Measurements from ENCODE around the gene TMPRSS9.

The TMPRSS9 gene

GRCh38 chr19:2329501-2329916 lies 30.6 kb upstream of the TMPRSS9 start:
- no peak for DNase-seq

DNA sequence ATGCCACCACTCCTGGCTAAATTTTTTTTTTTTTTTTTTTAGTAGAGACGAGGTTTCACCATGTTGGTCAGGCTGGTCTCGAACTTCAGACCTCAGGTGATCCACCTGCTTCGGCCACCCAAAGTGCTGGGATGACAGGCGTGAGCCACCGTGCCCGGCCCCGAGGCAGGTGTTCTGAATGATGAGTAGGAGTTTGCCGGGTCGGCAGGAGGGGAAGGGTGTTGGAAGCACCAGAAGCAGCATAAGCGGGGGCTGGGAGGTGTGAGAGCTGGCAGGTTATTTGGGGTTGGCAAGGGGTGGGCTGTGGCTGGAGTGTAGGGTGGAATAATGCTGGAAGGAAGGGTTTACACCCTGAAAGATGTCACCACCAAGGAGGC lies 29.8 kb upstream of the TMPRSS9 start:
- no peak for DNase-seq

GRCh38 chr19:2330632-2331284 lies 29.3 kb upstream of the TMPRSS9 start:
- no peak for DNase-seq

- no peak for DNase-seq
Observed at GRCh38 chr19:2331601-2332246, 28.3 kb upstream of the TMPRSS9 start.

GRCh38 chr19:2332341-2333026 lies 27.6 kb upstream of the TMPRSS9 start:
- peak; percentile 33 for DNase-seq

- DNase-seq: no peak
Observed at GRCh38 chr19:2333027-2333806, 26.8 kb upstream of the TMPRSS9 start.

GRCh38 chr19:2333807-2334211 lies 26.3 kb upstream of the TMPRSS9 start:
- DNase-seq: no peak

DNA sequence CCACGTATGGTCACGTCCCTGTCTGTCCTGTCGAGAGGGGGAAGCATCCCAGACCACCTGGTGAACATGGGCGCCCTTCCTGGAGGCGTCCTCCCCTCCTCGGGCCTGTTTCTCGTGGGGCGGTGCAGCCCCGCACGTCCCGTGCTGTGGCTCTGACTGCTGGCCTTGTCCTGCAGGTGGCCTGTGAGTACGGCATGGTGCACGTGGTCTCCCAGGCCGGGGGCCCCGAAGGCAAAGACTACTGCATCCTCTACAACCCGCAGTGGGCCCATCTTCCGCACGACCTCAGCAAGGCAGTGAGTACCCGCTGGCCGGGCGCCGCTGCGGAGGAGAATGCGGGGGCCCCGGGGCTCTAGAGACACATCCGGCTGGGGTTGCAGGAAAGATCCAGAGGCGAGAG lies 25.6 kb upstream of the TMPRSS9 start:
- no peak for DNase-seq

- DNase-seq: no peak
Observed at GRCh38 chr19:2334986-2335846, 24.8 kb upstream of the TMPRSS9 start.

DNA sequence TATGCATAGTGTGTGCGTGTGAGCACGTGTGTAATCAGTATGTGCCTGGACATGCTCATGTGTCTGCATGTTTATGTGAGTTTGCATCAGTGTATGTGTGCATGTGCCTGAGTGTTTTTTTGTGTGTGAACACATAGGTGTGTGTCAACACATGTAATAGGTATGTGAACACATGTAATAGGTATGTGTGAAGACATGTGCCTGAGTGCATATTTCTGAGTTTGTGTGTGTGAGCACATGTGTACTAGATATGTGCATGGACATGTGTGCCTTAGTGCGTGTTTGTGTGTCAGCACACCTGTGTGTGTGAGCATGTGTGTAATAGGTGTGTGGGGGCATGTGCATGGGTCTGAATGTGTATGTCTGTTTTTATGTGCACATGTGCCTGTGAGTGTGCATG lies 24.2 kb upstream of the TMPRSS9 start:
- no peak for DNase-seq

GRCh38 chr19:2336528-2337328 lies 23.3 kb upstream of the TMPRSS9 start:
- no peak for DNase-seq

DNA sequence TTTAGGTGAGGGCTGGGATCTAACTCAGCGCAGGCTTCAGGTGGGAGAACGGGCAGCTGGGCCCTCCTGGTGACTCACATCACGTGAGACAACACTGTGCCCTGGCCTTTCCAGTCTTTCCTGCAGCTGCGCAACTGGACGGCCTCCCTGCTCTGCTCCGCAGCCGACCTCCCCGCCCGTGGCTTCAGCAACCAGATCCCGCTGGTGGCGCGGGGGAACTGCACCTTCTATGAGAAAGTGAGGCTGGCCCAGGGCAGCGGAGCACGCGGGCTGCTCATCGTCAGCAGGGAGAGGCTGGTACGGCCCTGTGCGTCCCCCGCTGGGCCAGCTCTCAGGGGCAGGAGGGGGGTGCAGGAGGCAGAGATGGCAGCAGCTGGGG lies 22.7 kb upstream of the TMPRSS9 start:
- DNase-seq: peak; percentile 46

DNA sequence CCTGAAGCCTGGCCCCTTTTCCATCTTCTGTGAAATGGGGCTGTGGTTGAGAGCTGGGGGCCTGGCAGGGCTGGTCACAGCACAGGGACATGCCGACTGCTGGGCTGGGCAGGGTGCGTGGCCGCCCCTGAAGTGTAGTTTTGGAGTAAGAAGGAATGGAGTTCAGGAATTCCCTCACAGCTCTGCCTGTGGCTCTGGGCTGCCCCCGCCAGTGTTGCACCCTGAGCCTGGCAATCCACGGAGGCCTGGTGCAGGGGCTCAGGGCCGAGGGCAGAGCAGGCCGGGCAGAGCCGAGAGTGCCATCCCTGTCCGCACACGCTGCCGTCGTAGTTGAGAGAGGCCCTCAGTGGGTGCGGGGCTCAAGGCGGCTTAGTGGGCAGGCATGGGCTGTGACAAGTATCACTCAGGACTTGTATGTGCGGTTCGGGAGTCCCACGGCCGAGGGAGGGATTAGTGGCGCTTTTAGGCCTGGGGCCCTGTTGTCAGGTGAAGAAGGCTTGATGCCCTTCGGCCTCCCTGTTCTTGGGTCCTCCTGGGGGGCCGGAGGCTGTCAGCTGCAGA lies 21.9 kb upstream of the TMPRSS9 start:
- DNase-seq: no peak

GRCh38 chr19:2338751-2339643 lies 21.1 kb upstream of the TMPRSS9 start:
- DNase-seq: no peak

- DNase-seq: no peak
Observed at GRCh38 chr19:2339644-2340310, 20.3 kb upstream of the TMPRSS9 start.

DNA sequence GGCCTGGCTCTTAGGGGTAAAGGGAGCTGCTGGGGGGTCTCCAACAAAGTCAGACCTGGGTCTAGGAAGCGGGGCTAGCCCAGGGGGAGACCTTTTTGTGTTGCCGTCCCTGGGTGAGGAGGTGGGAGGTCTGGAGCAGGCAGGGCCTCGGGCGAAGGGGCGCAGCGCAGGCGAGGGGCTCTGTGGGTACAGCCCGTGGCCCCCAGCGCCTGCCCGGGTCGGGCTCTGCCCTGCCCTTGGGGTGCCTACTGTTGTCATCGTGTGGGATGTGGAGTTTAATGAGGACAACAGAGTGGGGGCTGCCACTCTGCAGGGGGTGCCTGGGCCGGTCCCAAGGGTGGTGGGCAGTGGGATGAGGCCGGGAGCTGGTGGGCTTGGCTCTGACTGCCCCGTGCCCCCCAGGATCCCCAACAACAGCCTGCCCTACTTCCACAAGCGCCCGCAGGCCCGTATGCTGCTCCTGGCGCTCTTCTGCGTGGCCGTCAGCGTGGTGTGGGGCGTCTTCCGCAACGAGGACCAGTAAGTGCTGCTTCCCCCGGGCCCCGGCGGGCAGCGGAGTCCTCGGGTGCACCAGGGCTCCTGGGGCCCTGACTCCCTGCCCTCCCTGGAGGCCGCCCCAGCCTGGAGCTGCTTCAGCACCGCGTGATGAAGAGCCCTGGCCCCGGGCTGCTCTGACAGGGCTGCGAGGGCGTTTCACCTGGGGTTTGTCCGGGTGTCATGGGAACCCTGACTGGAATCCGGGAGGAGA lies 19.4 kb upstream of the TMPRSS9 start:
- DNase-seq: no peak

GRCh38 chr19:2341244-2341751 lies 18.8 kb upstream of the TMPRSS9 start:
- DNase-seq: no peak

- no peak for DNase-seq
Observed at GRCh38 chr19:2341982-2342381, 18.1 kb upstream of the TMPRSS9 start.
